ENCODE data around the gene TMEM196.
"Not testable (repeated sequence)": the region's sequence is repeated elsewhere in the genome, so short reads cannot be mapped to it uniquely, and the experiment has no call there.

Gene TMEM196

DNA sequence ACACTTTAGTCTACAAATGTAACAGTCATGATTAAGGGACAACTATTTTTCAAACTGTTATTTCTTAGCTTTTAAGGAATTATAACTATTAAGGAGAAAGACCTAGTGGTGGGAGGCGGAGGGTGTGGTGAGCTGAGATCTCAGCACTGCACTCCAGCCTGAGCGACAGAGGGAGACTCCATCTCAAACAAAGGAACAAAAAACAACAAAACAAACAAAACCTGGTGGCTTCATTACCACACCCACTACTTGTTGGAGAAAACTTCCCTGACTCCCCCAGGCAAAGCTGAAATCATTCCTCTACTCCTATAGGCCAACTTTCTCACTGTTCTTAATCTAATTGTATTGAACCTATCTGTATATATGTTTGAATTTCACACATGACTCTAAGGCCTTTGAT, 67.8 kb downstream of the TMEM196 start:
- no peak for FAIRE-seq

GRCh38 chr7:19701471-19701870, 71.9 kb downstream of the TMEM196 start:
- FAIRE-seq, result no peak

- FAIRE-seq, result no peak
Observed at GRCh38 chr7:19700936-19701335, 72.5 kb downstream of the TMEM196 start.

DNA sequence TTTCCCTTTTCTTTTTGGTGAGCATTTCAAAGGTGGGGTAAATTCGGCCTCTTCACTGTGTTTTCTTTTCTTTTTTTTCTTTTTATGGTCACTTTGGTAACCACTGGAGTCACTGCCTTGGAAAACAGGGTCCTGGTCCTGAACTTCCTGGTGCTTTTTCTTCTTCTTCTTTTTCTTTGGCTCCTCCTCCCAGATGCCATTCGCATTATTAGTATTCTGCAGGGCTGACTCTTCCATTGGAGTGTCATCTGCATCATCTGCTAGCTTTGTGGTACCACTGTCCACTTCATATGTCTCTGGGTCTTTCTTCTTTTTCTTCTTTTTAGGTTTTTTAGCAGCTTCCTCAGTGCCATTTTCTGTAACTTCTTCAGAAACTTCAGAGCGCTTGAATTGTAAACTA, 75.1 kb downstream of the TMEM196 start:
- FAIRE-seq, result no peak

- FAIRE-seq, result no peak
Observed at GRCh38 chr7:19696926-19697325, 76.5 kb downstream of the TMEM196 start.

GRCh38 chr7:19692111-19692828, 81.1 kb downstream of the TMEM196 start:
- no peak for FAIRE-seq

DNA sequence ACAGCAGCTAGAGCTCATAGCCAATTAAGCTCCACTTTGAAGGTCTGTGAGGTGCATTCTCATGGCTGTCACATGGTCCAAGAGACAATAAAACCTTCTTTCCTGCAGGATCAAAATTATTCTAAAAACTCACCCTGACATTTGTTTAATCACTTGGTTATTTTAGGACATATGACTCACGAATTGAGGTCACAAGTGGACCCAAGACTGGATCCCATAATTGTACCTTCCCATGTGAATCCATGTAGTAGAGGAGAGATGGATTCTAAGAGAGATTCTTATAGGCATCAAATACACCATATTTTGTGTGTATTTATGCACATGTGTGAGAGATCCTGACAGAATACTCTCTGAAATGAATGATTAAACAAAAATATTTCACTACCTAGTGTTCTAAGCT, 82.7 kb downstream of the TMEM196 start:
- FAIRE-seq, result no peak

DNA sequence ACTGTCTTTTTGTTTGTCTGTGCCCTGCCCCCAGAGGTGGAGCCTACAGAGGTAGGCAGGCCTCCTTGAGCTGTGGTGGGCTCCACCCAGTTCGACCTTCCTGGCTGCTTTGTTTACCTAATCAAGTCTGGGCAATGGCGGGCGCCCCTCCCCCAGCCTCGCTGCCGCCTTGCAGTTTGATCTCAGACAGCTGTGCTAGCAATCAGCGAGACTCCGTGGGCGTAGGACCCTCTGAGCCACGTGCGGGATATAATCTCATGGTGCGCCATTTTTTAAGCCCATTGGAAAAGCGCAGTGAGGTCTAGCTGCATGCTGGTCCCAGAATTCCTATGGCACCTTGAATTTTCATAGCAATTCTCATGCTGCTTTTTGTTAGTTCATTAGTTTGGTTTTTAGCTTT, 84.3 kb downstream of the TMEM196 start:
- not testable (repeated sequence) for FAIRE-seq

DNA sequence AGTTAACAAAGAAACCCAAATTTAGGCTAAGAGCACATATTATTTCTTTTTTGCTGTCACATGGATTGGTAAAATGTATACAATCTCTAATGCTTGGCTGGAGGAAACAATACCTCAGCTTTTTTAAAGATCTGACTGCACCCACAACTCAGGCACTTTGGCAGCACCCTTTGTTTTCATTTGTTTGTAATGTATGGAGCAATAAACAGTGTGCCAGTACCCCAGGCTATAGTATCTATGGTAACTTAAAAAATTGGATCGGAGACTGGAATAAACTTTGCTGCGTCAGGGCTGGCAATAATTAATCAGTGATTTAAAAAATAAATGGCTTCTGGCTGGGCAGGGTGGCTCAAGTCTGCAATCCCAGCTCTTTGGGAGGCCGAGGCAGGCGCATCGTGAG, 91.8 kb downstream of the TMEM196 start:
- no peak for FAIRE-seq

DNA sequence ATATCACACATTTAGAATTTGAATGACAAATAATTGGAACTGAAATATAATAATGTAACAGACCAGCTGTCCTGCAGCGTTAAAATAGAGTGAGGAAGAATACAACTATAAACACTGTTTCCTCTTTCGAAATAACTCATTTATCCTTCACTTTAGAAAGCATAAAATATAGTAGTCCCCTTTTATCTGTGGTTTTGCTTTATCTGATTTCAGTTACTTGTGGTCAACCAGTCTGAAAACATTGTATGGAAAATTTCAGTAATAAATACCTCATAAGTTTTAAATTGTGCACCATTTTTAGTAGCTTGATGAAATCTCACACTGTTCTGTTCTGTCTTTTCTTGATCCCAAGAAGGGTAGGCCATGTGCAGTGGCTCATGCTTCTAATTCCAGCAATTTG, 96.2 kb downstream of the TMEM196 start:
- no peak for FAIRE-seq

DNA sequence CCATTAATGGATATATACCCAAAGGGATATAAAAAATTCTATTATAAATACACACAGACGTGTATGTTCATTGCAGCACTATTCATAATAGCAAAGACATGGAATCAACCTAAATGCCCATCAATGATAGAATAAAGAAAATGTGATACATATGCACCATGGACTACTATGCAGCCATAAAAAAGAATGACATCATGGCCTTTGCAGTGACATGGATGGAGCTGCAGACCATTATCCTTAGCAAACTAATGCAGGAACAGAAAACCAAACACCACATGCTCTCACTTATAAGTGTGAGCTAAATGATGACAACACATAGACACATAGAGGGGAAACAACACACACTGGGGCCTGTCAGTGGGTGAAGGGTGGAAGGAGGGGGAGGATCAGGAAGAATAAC, 97.6 kb downstream of the TMEM196 start:
- no peak for FAIRE-seq

DNA sequence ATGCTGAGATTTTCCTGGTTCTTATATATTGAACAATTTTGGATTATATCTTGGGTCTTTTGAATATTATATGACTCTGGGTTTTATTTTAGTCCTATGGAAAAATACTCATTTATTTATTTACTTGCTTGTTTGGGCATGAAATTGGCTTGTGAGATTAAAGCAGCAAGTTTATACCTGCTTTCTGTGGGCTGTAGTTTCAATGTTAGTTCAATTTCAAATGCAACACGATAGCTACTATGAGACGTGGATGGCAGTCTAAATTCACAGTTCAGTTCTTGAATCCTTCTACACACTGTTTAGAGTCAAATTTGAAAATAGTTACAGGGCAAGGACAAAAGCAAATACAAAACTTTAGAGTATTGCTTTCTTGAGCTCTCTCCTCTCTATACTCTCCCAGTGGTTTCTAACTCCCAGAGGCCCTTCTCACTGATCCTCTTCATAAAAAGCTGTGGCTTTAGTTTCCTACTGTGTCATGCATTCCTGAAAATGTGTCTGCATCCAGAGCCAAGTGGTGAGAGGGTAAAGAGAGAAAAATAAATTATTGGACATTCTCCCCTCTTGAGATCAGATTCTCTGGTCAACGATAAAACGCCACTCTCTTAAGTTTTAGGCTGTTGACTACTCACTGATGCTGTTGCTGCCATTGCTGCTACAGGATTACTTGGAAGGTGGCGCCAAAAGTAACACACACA, 99.0 kb downstream of the TMEM196 start:
- FAIRE-seq, result no peak

GRCh38 chr7:19670806-19671205, 102.6 kb downstream of the TMEM196 start:
- FAIRE-seq, result no peak

Measured in TTC549 (cell line).